Stimulated activated naive B cell treated with anti-CD40 and anti-IgM and Interleukin-4, amounts not matched to agents 10 μg/mL and 1 μg/mL and 100 μg/mL, for 72 hours (primary cell): Measurements from ENCODE around the gene DNER.

ENCODE experiments used
- ATAC-seq, 2 donors: fragments of 150-1000 bp; cut with Tn5 transposase; replicated peaks; 2 replicates each; pipeline ENCODE4 v1.10.0; 2021; ENCODE audit warnings: moderate library complexity in 1 of 2
- DNase-seq: peaks from one replicate; pipeline ENCODE4 v3.0.0; 2021
- H3K27ac Mint-ChIP-seq: one replicate; pipeline ENCODE4 v1.8.0; 2022; ENCODE audit warnings: mild to moderate bottlenecking, mixed read lengths
- H3K27me3 Mint-ChIP-seq, 2 donors: one replicate each; pipeline ENCODE4 v1.8.0; 2022; ENCODE audit warnings: mixed read lengths in 2 of 2
- H3K36me3 Mint-ChIP-seq, 2 donors: one replicate each; pipeline ENCODE4 v1.8.0; 2022; ENCODE audit warnings: mixed read lengths in 2 of 2, mild to moderate bottlenecking in 1 of 2
- H3K4me1 Mint-ChIP-seq, 2 donors: one replicate each; pipeline ENCODE4 v1.8.0; 2022; ENCODE audit warnings: mixed read lengths in 2 of 2, mild to moderate bottlenecking in 1 of 2
- H3K4me3 Mint-ChIP-seq, 2 donors: one replicate each; pipeline ENCODE4 v1.8.0; 2022; ENCODE audit warnings: mild to moderate bottlenecking in 2 of 2, mixed read lengths in 2 of 2, moderate library complexity in 1 of 2
- H3K9me3 Mint-ChIP-seq, 2 donors: one replicate each; pipeline ENCODE4 v1.8.0; 2022; ENCODE audit warnings: mixed read lengths in 2 of 2, mild to moderate bottlenecking in 1 of 2

The DNER gene

GRCh38 chr2:229470781-229471180 is 243.6 kb downstream of the DNER start:
- Mint-ChIP-seq H3K4me3 (no peak overlapping the region), H3K27me3 (peaks cover 0 to 11% of the 10 kb centered on the region in 2 donors), H3K36me3 (no peaks in the 10 kb centered on the region), H3K27ac (no peak overlapping the region), H3K9me3 (peaks cover 0 to under 1% of the 10 kb centered on the region in 2 donors), H3K4me1 (no peaks in the 10 kb centered on the region)
- ATAC-seq = no peak
- DNase-seq = no peak

DNA sequence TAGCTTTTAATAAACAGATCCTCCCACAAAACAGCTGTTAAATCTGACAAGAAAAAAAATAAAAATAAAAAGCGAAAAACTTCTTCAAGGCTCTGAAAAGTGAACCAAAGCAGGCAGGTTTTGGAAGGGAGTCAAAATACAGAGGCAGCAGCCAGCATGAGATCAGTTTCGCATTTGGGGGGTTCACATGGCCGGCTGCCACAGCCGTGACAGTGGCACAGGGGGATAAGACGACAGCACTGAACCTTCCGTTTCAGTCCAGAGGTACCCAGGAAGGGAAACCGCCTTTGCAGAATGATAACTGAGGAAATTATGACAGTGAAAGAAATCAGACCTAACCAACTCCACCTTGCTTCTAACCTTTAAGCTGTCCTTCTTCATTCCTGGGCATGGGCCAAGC is 246.6 kb downstream of the DNER start:
- no peaks in the 10 kb centered on the region for H3K4me1 Mint-ChIP-seq
- no peaks in the 10 kb centered on the region for H3K27me3 Mint-ChIP-seq
- H3K4me3 Mint-ChIP-seq = no peak overlapping the region
- H3K9me3 Mint-ChIP-seq = peaks cover 4 to 5% of the 10 kb centered on the region in 2 donors
- no peak for DNase-seq
- H3K36me3 Mint-ChIP-seq = no peaks in the 10 kb centered on the region
- H3K27ac Mint-ChIP-seq = no peak overlapping the region
- no peak for ATAC-seq

- H3K9me3 Mint-ChIP-seq = peaks cover 5% of the 10 kb centered on the region in 2 donors
- H3K27ac Mint-ChIP-seq = no peak overlapping the region
- H3K27me3 Mint-ChIP-seq = no peaks in the 10 kb centered on the region
- no peaks in the 10 kb centered on the region for H3K4me1 Mint-ChIP-seq
- ATAC-seq = no peak
- no peaks in the 10 kb centered on the region for H3K36me3 Mint-ChIP-seq
- no peak overlapping the region for H3K4me3 Mint-ChIP-seq
- no peak for DNase-seq
Observed at GRCh38 chr2:229463841-229464346, 250.5 kb downstream of the DNER start.

DNA sequence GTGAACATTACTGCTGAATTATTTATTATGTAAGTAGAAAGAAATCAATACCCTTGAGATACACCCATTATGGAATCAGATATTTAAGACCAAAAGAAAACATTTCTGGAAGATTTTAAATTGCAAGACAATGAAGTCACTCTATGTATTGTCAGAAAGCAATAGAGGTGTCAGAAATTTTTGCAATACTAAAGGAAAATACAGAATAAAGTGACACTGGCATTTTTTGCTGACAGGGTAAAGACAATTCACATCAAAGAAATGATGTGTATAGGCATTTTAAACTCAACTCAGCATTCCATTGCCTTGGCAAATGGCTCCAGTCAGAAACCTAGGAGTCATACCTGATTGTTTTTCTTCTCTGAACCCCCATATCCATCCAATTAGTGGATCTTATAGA is 252.2 kb downstream of the DNER start:
- Mint-ChIP-seq H3K9me3 (peaks cover 5% of the 10 kb centered on the region in 2 donors), H3K4me3 (no peak overlapping the region), H3K4me1 (no peaks in the 10 kb centered on the region)

GRCh38 chr2:229456091-229456490 is 258.3 kb downstream of the DNER start:
- DNase-seq (no peak), ATAC-seq (no peak)
- H3K27ac Mint-ChIP-seq = no peak overlapping the region
- peaks cover 0 to 4% of the 10 kb centered on the region in 2 donors for H3K9me3 Mint-ChIP-seq
- H3K4me3 Mint-ChIP-seq = no peak overlapping the region
- no peaks in the 10 kb centered on the region for H3K4me1 Mint-ChIP-seq
- no peaks in the 10 kb centered on the region for H3K36me3 Mint-ChIP-seq
- peaks cover 10 to 21% of the 10 kb centered on the region in 2 donors for H3K27me3 Mint-ChIP-seq

More for the DNA sequence above, 252.2 kb downstream of the DNER start:
- no peaks in the 10 kb centered on the region for H3K36me3 Mint-ChIP-seq
- no peaks in the 10 kb centered on the region for H3K27me3 Mint-ChIP-seq
- ATAC-seq (no peak), DNase-seq (no peak)
- H3K27ac Mint-ChIP-seq = no peak overlapping the region

GRCh38 chr2:229454934-229455631 is 259.3 kb downstream of the DNER start:
- Mint-ChIP-seq H3K27me3 (peaks cover 10 to 21% of the 10 kb centered on the region in 2 donors), H3K4me1 (no peaks in the 10 kb centered on the region), H3K27ac (no peak overlapping the region), H3K9me3 (peaks cover 0 to 4% of the 10 kb centered on the region in 2 donors), H3K4me3 (no peak overlapping the region), H3K36me3 (no peaks in the 10 kb centered on the region)
- ATAC-seq = no peak
- DNase-seq = no peak

DNA sequence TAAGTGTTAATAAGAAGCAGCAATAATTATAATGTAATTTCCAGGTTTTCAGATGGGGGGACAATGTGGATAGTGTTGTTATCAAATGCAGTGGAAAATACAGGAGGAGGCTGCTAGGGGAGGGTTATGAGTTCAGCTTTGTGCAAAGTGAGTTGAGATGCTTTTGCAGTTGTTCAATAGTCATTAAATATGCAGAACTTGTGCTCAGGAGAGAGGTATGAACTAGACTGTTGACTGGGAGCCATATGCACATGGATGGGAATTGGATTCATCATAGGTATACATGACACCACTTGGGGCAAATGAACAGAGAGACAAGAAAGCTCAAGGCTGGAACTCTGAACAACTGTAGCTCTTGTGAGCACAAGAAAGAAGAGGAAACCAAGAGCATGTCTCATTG is 261.1 kb downstream of the DNER start:
- H3K4me3 Mint-ChIP-seq = no peak overlapping the region
- DNase-seq = no peak
- H3K9me3 Mint-ChIP-seq = peaks cover 0 to 4% of the 10 kb centered on the region in 2 donors
- H3K27me3 Mint-ChIP-seq = peaks cover 10 to 21% of the 10 kb centered on the region in 2 donors
- H3K36me3 Mint-ChIP-seq = no peaks in the 10 kb centered on the region
- H3K4me1 Mint-ChIP-seq = no peaks in the 10 kb centered on the region
- no peak overlapping the region for H3K27ac Mint-ChIP-seq
- no peak for ATAC-seq

DNA sequence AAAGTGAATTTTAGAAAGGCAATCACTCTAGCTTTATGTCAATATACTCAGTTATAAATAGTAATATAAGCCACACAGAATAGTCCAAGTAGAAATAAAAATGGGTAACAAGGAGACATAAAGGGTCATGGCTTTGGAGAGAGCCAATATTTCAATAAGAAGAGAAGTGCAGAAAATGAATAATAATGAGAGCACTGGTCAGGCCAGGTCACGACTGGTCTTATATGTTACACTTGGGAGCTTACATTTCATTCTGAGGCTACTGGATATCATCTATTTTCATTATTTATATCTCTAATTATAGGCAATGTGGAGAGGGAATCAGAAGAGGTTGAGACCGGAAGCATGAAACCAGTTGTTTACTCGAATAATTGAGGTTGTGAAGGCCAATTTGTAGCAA is 262.5 kb downstream of the DNER start:
- H3K27me3 Mint-ChIP-seq = peaks cover 10 to 21% of the 10 kb centered on the region in 2 donors
- H3K27ac Mint-ChIP-seq = no peak overlapping the region
- H3K36me3 Mint-ChIP-seq = no peaks in the 10 kb centered on the region
- peaks cover 0 to 4% of the 10 kb centered on the region in 2 donors for H3K9me3 Mint-ChIP-seq
- ATAC-seq (no peak), DNase-seq (no peak)
- no peaks in the 10 kb centered on the region for H3K4me1 Mint-ChIP-seq
- H3K4me3 Mint-ChIP-seq = no peak overlapping the region

GRCh38 chr2:229447227-229447626 is 267.1 kb downstream of the DNER start:
- Mint-ChIP-seq H3K27ac (no peak overlapping the region), H3K9me3 (no peaks in the 10 kb centered on the region), H3K4me3 (no peak overlapping the region), H3K36me3 (no peaks in the 10 kb centered on the region), H3K27me3 (no peaks in the 10 kb centered on the region), H3K4me1 (no peaks in the 10 kb centered on the region)
- ATAC-seq (no peak), DNase-seq (no peak)

GRCh38 chr2:229446350-229446749 is 268.0 kb downstream of the DNER start:
- Mint-ChIP-seq H3K4me3 (no peak overlapping the region), H3K4me1 (no peaks in the 10 kb centered on the region), H3K36me3 (no peaks in the 10 kb centered on the region), H3K27ac (no peak overlapping the region), H3K27me3 (no peaks in the 10 kb centered on the region), H3K9me3 (no peaks in the 10 kb centered on the region)
- DNase-seq (no peak), ATAC-seq (no peak)

DNA sequence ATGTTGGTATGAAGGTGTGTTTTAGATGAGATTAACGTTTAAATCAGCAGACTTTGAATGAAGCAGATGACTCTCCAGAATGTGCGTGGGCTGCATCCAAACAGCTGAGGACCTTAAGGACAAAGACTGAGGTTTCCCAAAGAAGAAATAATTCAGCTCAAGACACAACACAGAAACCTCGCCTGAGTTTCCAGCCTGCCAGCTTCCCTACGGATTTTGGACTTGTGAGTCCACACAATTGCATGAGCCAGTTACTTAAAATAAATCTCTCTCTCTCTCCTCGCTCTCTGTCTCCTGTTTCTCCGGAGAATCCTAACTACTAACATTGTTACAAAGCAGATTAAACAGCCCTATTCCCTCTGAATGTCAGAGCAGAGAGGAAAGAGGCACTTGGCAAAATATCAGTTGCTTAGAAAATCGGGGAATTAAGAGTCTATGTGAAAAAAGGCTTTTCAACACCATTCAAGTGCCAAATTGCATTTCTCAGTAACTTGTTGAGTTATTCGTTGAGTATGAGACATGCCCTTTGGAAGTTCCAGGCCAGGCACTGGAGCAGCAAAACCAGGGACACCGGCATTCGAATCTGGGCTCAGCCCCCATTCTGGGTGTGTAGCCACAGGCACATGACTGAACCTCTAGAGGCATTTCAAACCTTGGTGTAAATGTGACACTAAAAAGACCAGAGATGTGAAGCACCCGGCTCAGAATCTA is 268.7 kb downstream of the DNER start:
- ATAC-seq = no peak
- Mint-ChIP-seq H3K27me3 (peaks cover 2 to 7% of the 10 kb centered on the region in 2 donors), H3K9me3 (no peaks in the 10 kb centered on the region), H3K4me3 (no peak overlapping the region), H3K27ac (no peak overlapping the region), H3K4me1 (no peaks in the 10 kb centered on the region), H3K36me3 (no peaks in the 10 kb centered on the region)
- no peak for DNase-seq

DNA sequence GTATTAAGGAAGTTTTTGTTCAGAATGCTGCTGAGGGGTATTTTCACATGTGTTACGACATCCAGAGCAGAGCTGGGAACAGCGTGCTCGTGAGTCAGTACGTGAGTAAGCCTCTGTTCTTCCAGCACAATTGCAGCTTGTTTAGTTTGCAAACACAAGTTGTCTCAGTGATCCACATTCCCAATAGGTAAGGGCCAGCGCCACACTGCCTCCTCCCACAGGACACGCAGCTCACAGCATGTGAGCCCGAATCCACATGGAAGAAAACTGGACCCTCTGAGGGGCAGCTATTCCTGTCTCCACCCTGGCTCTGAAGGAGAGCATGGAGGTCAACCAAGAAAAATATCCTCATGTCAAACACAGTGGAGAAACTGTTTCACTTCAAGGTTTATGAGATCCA is 269.3 kb downstream of the DNER start:
- H3K9me3 Mint-ChIP-seq = no peaks in the 10 kb centered on the region
- DNase-seq (no peak), ATAC-seq (no peak)
- no peak overlapping the region for H3K27ac Mint-ChIP-seq
- peaks cover 7 to 12% of the 10 kb centered on the region in 2 donors for H3K27me3 Mint-ChIP-seq
- no peaks in the 10 kb centered on the region for H3K36me3 Mint-ChIP-seq
- no peaks in the 10 kb centered on the region for H3K4me1 Mint-ChIP-seq
- no peak overlapping the region for H3K4me3 Mint-ChIP-seq

GRCh38 chr2:229443546-229444268 is 270.6 kb downstream of the DNER start:
- Mint-ChIP-seq H3K36me3 (no peaks in the 10 kb centered on the region), H3K9me3 (no peaks in the 10 kb centered on the region), H3K4me1 (no peaks in the 10 kb centered on the region), H3K4me3 (no peak overlapping the region), H3K27me3 (peaks cover 7 to 12% of the 10 kb centered on the region in 2 donors), H3K27ac (no peak overlapping the region)
- ATAC-seq (no peak), DNase-seq (no peak)

DNA sequence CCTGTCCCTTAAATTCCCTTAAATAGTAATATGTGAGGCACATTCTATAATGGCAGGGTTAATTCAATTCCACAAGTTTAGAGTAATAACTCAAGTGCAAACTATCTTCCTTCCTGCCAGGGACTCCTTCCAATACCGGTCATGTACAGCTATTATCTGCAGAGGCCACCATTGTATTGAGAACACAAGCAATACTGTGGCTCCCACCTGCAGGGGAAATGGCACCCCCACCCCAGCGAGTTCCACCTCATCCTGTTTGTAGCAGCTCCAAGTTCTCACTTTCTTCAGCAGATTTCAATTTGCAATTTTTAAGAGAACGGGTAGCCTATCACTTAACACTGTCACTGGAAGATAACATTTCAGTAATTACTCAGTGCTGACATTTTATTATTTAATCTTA is 271.2 kb downstream of the DNER start:
- Mint-ChIP-seq H3K27me3 (peaks cover 7 to 12% of the 10 kb centered on the region in 2 donors), H3K9me3 (no peaks in the 10 kb centered on the region), H3K36me3 (no peaks in the 10 kb centered on the region), H3K4me3 (no peak overlapping the region), H3K27ac (no peak overlapping the region), H3K4me1 (no peaks in the 10 kb centered on the region)
- ATAC-seq (no peak), DNase-seq (no peak)
